ENCODE results near the gene COL18A1. TPM values are rescaled to one million over a fixed set of nuclear protein-coding genes. Genes with fewer than 3 reads are reported as not detected.

The COL18A1 gene
- total RNA-seq, 8 experiments from 2014 or later = 1.6 to 341 (median 7.1) TPM

DNA sequence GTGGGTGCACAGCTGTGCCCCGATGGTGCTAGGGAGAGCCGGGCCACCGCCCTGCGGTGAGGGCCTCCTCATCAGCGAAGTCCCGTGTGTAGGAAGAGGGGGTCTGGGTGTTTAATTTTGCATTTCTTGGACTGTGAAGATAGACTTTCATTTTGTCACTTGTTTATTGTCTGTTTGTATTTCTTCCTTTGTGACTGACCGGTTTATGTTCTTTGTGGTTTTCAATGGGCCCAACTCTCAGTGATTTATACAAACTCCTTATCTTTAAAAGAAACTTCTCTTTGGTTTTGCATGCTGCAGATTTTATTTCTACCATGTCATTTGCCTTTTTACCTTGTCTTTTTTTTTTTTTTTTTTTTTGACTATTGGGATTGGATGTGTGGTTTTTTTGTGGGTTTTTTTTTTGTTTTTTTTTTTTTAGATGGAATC is 65.1 kb downstream of the COL18A1 start:
- peaks cover 4 to 16% of the 10 kb centered on the region in 2 donors for H3K4me1 ChIP-seq (replicated peaks in 1 of 2)
- ATAC-seq (replicated peaks in 6 of 8) = no peak
- H3K27ac ChIP-seq = no peak overlapping the region
- 25 to 100% (median 55%) methylated on average over 1 to 7 of the region's 7 CpGs; no CpG with 5 or more reads in 2 of the 10 experiments for WGBS, 10 experiments
- H3K4me3 ChIP-seq = no peak overlapping the region
- in situ Hi-C loops (cut with MboI; ENCODE audit: low pct_unique_long_range_greater_than_20kb in 2 of 9, low sequenced_read_pairs in 9 of 9, unreplicated experiment in 9 of 9) = no loop called here

DNA sequence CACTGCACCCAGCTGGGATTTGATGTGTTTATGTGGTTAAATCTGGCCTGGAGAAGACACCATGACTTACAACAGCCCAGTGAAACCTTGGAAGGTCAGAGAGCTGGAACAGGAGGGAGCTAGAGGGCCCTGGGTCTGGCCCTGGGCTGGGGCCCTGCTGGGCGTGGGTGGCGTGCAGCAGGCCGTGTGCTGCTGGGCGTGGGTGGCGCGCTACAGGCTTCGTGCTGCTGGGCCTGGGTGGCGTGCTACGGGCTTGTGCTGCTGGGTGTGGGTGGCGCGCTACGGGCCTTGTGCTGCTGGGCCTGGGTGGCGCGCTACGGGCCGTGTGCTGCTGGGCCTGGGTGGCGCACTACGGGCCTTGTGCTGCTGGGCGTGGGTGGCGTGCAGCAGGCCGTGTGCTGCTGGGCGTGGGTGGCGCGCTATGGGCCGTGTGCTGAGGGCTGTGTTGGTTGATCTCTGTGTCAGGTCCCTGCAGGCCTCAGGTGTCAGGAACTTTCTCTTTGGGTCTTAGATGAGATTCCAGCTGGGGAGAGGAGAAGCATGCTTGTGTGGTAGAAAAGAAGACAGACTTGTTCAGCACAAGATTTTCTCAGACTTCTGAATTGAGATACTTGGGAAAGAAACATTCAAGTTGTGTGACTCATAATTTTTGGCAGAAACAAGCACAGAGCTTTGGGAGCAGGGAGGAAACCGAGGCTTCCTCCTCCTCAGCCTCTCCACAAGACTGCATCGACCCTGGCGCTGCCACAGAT is 66.0 kb downstream of the COL18A1 start:
- Histone ChIP-seq H3K27ac (no peak overlapping the region), H3K4me3 (no peak overlapping the region), H3K4me1 (replicated peaks in 1 of 2) (peaks cover 4 to 16% of the 10 kb centered on the region in 2 donors)
- 0 to 100% (median 90%) methylated on average over 1 to 16 of the region's 28 CpGs; no CpG with 5 or more reads in 4 of the 10 experiments for WGBS, 10 experiments
- ATAC-seq (replicated peaks in 6 of 8) = peak in 3 of 8 experiments; percentile 85 to 91 (median 90)
- in situ Hi-C loops (cut with MboI; ENCODE audit: low pct_unique_long_range_greater_than_20kb in 2 of 9, low sequenced_read_pairs in 9 of 9, unreplicated experiment in 9 of 9) = no loop called here

DNA sequence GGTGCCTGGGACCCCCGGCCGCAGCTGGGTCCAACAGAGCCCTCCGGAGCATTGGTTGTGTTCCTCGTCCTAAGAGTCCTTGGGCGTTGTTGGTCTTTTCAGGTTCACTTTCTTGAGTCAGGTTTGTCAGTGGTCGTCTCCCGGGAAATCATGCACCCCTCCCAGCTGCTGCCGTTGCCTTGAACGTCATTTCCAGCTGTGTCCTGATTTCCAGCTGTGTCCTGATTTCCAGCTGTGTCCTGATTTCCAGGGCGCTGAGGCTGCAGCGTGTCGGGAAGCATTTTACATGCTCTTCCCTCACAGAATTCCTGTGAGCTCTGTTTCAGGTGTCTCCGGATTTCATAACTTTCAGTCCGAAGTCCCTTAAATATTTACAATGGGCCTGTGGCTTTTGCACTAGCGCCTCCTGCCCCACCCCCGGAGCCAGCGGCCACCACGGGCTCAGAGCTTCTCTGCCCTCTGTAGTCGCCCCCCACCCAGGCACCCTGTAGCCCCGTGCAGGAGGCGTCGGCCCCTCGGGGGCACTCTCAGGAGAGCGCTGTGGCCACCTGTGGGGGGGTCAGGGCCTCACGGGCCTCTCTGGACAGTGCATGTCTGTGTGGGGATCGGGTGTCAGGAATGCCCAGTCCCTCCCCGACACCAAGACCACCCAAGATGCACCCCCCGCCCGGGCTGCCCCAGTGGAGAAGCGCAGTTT is 66.7 kb downstream of the COL18A1 start:
- no peak overlapping the region for H3K27ac ChIP-seq
- peaks cover 4 to 16% of the 10 kb centered on the region in 2 donors for H3K4me1 ChIP-seq (replicated peaks in 1 of 2)
- H3K4me3 ChIP-seq = no peak overlapping the region
- in situ Hi-C loops (cut with MboI; ENCODE audit: low pct_unique_long_range_greater_than_20kb in 2 of 9, low sequenced_read_pairs in 9 of 9, unreplicated experiment in 9 of 9) = no loop called here
- WGBS, 10 experiments = 0 to 88% (median 20%) methylated on average over 1 to 7 of the region's 30 CpGs; no CpG with 5 or more reads in 3 of the 10 experiments
- ATAC-seq (replicated peaks in 6 of 8) = peak in 2 of 8 experiments; percentile 10

DNA sequence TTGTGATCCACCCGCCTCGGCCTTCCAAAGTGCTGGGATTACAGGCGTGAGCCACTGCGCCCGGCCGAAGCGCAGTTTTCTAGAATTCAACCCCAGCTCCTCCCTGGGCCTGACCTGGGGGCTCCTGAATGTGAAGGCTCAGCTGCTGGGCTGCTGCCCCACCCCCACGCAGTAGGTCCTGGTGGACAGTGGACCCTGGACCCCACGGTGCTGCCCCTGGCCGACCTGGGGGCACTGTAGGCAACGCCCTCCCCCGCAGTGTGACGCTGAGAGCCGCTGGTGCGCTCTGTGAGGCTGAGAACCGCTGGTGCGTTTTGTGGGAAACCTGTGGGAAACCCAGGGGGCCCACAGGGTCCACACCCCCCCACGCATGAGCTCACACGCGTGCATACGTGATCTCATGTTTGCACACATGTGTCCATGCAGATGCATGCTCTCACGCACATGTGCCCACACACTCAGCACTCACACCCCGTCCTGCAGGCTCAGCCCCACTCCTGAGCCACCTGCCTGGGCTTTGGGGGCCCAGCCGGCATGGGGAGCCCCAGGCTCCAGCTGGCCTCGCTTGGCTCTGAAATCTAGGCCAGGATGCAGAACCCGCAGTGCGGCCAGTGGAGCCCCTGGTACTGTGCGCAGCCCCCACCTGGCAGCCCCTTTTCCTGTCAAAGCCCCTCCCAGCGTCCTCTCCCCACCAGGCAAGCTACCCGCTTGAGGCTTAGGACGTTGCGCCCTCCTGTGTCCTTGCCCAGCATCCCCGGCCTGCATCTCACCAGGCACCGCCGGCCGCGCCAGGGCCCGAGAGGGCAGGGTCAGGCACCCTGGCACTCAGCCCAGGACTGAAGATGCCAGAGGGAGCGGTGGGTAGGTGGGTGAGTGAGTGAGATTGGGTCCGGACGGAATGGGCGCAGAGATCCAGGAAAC is 67.7 kb downstream of the COL18A1 start:
- ATAC-seq (replicated peaks in 6 of 8) = no peak
- WGBS, 10 experiments = 80 to 86% (median 81%) methylated on average over 1 to 14 of the region's 42 CpGs; no CpG with 5 or more reads in 7 of the 10 experiments
- H3K4me1 ChIP-seq (replicated peaks in 1 of 2) = peaks cover 3 to 16% of the 10 kb centered on the region in 2 donors
- H3K27ac ChIP-seq = no peak overlapping the region
- in situ Hi-C loops (cut with MboI; ENCODE audit: low pct_unique_long_range_greater_than_20kb in 2 of 9, low sequenced_read_pairs in 9 of 9, unreplicated experiment in 9 of 9) = no loop called here
- no peak overlapping the region for H3K4me3 ChIP-seq

DNA sequence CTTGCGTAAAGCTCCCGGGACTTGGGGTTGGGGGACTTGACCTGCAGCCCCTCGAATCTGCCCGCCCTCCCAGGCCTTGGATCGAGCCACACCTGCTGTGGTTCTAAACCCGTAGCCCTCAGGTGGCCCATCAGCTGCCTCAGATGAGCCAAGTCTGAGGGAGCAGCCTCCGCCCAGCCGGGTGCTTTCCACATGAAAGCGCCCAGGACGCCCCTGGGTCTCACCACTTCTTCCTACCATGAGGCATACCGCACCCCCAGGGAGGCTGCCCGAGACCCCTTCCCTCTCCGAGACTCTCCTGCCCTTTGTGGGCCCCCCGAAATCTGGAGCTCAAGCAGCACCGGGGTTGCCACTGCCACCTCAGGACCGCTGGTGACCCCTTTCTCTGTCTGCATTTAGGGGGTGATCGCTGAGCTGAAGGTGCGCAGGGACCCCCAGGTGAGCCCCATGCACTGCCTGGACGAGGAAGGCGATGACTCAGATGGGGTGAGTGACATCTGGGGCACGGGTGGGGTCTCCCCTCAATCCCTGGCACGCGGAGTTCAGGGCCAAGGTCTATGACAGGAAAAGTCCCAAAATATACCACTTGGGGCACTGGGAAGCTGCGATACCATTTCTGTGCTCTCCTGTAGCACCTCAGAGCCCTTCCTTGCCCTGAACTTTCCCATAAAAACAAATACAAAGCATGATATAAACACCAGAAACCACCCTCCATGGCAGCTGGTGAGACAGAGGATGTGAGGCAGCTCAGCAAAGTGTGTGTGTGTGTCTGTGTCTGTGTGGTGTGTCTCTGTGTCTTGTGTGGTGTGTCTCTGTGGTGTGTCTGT is 68.7 kb downstream of the COL18A1 start:
- Histone ChIP-seq H3K4me3 (no peak overlapping the region), H3K27ac (no peak overlapping the region), H3K4me1 (replicated peaks in 1 of 2) (peaks cover 6 to 20% of the 10 kb centered on the region in 2 donors)
- 90 to 100% (median 100%) methylated on average over 1 to 11 of the region's 24 CpGs; no CpG with 5 or more reads in 5 of the 10 experiments for WGBS, 10 experiments
- in situ Hi-C loops (cut with MboI; ENCODE audit: low pct_unique_long_range_greater_than_20kb in 2 of 9, low sequenced_read_pairs in 9 of 9, unreplicated experiment in 9 of 9) = no loop called here
- no peak for ATAC-seq (replicated peaks in 6 of 8)

DNA sequence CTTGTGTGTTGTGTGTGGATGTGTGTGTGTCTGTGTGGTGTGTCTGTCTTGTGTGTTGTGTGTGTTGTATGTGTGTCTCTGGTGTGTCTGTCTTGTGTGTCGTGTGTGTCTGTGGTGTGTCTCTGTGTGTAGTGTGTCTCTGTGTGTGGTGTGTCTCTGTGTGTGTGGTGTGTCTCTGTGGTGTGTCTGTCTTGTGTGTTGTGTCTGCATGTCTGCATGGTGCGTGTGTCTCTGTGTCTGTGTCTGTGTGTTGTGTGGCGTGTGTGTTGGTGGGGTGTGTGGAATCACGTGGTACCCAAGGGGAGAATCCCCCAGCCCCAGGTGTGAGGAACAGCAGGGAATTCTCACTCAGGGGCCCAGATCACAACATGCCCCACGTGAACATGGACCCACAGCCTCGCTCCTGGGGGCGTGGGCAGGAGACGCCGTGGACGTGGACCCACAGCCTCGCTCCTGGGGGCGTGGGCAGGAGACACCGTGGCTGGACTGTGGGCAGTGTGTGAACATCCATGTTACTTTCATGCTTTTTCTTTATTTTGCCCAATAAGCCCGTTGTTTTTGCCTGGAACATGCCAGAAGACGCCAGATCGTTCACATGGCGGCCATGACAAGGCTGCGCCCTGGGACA is 69.5 kb downstream of the COL18A1 start:
- ATAC-seq (replicated peaks in 6 of 8) = no peak
- no peak overlapping the region for H3K27ac ChIP-seq
- H3K4me3 ChIP-seq = no peak overlapping the region
- peaks cover 6 to 18% of the 10 kb centered on the region in 2 donors for H3K4me1 ChIP-seq (replicated peaks in 1 of 2)
- in situ Hi-C loops (cut with MboI; ENCODE audit: low pct_unique_long_range_greater_than_20kb in 2 of 9, low sequenced_read_pairs in 9 of 9, unreplicated experiment in 9 of 9) = no loop called here
- 80 to 95% (median 94%) methylated on average over 2 to 13 of the region's 18 CpGs; no CpG with 5 or more reads in 3 of the 10 experiments for WGBS, 10 experiments

DNA sequence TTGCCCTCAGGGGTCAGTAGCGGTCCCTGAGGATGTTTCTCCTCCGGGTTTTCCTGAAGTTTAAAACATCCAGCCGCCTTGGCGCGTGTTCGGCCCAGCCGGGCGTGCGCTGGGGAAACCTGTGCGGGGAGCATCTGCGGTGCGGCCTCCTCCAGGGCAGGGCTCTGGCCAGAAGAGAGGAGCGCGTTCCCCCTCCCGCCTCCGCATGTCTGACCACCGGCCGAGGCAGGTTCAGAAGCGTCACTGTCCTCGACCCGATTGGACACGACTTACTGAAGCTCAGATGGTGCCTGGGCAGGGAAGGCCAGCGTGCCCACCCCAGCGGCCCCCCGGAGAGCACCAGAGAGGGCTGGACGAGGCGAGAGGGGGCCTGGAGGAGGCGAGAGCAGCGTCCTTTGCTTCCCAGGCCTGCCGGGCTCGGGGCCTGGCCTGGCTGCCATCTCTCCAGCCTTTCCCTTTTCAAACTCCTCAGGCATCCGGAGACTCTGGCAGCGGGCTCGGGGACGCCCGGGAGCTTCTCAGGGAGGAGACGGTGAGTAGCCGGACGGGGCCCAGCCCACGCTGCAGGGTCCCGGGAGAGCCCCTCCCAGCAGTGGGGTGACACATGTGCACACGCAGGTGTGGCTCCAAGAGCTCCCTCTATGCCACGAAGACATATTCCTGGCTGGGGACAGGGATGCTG is 70.2 kb downstream of the COL18A1 start:
- ATAC-seq (replicated peaks in 6 of 8) = no peak
- in situ Hi-C loops (cut with MboI; ENCODE audit: low pct_unique_long_range_greater_than_20kb in 2 of 9, low sequenced_read_pairs in 9 of 9, unreplicated experiment in 9 of 9) = no loop called here
- 76 to 100% (median 90%) methylated on average over 2 to 9 of the region's 43 CpGs; no CpG with 5 or more reads in 7 of the 10 experiments for WGBS, 10 experiments
- no peak overlapping the region for H3K4me3 ChIP-seq
- peaks cover 6 to 11% of the 10 kb centered on the region in 2 donors for H3K4me1 ChIP-seq (replicated peaks in 1 of 2)
- no peak overlapping the region for H3K27ac ChIP-seq

DNA sequence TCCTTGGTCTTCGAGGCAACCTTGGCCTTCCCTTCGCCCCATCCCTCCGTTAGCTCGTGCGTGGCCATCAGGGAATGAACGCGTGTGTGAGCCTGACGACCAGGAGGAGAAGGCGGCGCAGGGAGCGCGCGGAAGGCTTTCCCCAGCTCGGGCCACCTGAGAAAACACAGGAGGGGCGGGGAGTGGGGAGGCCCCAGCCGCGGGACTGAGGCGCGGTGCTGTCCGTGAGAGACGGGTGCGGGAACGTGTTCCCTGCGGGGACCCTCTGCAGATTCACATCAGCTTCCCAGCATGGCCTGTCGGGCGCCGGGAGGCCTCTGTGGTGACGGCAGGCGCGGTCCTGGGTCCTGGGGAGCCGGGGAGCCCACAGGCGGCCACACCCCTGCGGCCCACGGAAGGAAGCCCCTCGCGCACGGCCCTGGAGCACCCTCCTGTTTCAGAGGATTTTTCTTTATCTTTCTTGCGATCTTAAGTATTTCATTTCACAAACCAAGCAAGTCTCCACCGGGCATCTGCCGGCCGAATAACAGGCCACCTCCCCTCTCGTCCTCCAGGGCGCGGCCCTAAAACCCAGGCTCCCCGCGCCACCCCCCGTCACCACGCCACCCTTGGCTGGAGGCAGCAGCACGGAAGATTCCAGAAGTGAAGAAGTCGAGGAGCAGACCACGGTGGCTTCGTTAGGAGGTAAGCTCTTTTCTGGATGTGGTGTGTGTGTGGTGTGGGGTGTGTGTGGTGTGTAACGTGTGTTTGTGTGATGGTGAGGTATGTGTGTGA is 71.0 kb downstream of the COL18A1 start:
- in situ Hi-C loops (cut with MboI; ENCODE audit: low pct_unique_long_range_greater_than_20kb in 2 of 9, low sequenced_read_pairs in 9 of 9, unreplicated experiment in 9 of 9) = no loop called here
- no peak for ATAC-seq (replicated peaks in 6 of 8)
- no peak overlapping the region for H3K4me3 ChIP-seq
- no peak overlapping the region for H3K27ac ChIP-seq
- H3K4me1 ChIP-seq (replicated peaks in 1 of 2) = peaks cover 6 to 11% of the 10 kb centered on the region in 2 donors
- whole genome bisulfite sequencing, 10 experiments = 73 to 100% (median 93%) methylated on average over 1 to 21 of the region's 53 CpGs; no CpG with 5 or more reads in 4 of the 10 experiments

DNA sequence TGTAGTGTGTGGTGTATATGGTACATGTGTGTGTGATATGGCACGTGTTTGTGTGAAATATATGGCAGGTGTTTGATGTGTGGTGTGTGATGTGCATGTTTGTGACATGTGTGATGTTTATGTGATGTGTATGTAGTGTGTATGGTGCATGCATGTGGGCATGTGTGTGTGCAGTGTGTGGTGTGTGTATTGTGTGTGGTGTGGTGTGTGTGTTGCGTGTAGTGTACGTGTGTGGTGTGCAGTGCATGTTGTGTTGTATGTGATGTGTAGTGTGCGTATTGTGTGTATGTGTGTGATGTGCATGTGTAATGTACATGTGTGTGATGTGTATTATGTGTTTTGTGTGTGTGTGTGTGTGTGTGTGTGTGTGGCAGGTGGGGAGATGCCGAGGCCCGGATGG is 71.6 kb downstream of the COL18A1 start:
- Histone ChIP-seq H3K4me3 (no peak overlapping the region), H3K27ac (no peak overlapping the region), H3K4me1 (replicated peaks in 1 of 2) (peaks cover 6 to 7% of the 10 kb centered on the region in 2 donors)
- ATAC-seq (replicated peaks in 6 of 8) = no peak
- WGBS, 10 experiments = 52 to 100% (median 85%) methylated on average over 1 to 5 of the region's 6 CpGs; no CpG with 5 or more reads in 3 of the 10 experiments
- in situ Hi-C loops (cut with MboI; ENCODE audit: low pct_unique_long_range_greater_than_20kb in 2 of 9, low sequenced_read_pairs in 9 of 9, unreplicated experiment in 9 of 9) = no loop called here

DNA sequence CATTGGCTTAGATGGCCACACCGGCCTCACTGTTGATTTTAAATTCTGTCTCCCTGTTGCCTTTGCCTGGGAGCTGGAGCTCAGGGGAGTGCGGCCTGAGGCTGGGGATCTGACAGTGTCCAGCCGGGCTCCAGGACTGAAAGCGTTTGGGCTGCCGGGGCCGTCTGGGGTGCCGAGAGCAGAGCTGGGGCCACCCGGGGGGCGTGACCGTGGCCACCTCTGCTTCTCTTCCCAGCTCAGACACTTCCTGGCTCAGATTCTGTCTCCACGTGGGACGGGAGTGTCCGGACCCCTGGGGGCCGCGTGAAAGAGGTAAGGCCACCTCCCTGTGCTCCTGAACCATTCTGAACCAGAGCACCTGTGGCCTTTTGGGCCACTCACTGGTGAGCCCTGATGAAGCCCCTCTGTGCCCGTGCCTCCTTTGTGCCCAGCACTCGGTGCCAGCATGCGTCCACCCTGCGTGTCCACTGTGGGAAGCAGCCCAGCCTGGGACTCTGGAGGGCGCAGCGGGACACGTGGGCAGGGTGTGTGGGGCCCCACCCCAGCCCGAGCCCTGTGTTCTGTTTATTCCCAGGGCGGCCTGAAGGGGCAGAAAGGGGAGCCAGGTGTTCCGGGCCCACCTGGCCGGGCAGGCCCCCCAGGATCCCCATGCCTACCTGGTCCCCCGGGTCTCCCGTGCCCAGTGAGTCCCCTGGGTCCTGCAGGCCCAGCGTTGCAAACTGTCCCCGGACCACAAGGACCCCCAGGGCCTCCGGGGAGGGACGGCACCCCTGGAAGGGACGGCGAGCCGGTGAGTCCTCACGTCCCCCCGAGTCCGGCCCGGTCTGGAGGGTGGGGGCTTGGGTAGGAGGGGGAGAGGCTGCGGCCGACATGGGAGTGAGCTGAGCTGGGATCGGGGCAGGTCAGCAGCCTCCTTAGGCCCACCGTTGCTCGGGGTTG is 72.5 kb downstream of the COL18A1 start:
- H3K27ac ChIP-seq = no peak overlapping the region
- 53 to 80% (median 78%) methylated on average over 1 to 3 of the region's 44 CpGs; no CpG with 5 or more reads in 6 of the 10 experiments for WGBS, 10 experiments
- peak in 3 of 8 experiments; percentile 4 to 14 (median 12) for ATAC-seq (replicated peaks in 6 of 8)

More for the DNA sequence above, 72.5 kb downstream of the COL18A1 start:
- in situ Hi-C loops (cut with MboI; ENCODE audit: low pct_unique_long_range_greater_than_20kb in 2 of 9, low sequenced_read_pairs in 9 of 9, unreplicated experiment in 9 of 9) = no loop called here
- Histone ChIP-seq H3K4me3 (no peak overlapping the region), H3K4me1 (replicated peaks in 1 of 2) (peaks cover 4% of the 10 kb centered on the region in 2 donors)
